Testis (tissue), 3 donors: ENCODE results near the gene CGNL1. TPM values are rescaled to one million over a fixed set of nuclear protein-coding genes. Genes with fewer than 3 reads are reported as not detected.
A peak's percentile ranks its signal among the peaks of the same experiment; 100 is the strongest.

Experiments used
- DNase-seq: peaks from one replicate; pipeline ENCODE4 v3.0.0-alpha.2; 2019
- H3K27ac ChIP-seq, 2 donors: fragments of 200-600 bp; sonication (generic); one replicate each; pipeline ENCODE4 v1.5.1; 2019
- H3K27me3 ChIP-seq: fragments of 200-600 bp; sonication (generic); one replicate; pipeline ENCODE4 v1.5.1; 2019
- H3K36me3 ChIP-seq: fragments of 200-600 bp; sonication (generic); one replicate; pipeline ENCODE4 v1.5.1; 2017; ENCODE audit warnings: low read depth; ENCODE audit errors: missing control alignments
- H3K4me1 ChIP-seq: fragments of 200-600 bp; sonication (generic); one replicate; pipeline ENCODE4 v1.5.1; 2019
- H3K4me3 ChIP-seq, 2 donors: fragments of 200-600 bp; sonication (generic); one replicate each; pipeline ENCODE4 v1.5.1; 2017 to 2019
- H3K9me3 ChIP-seq: fragments of 200-600 bp; sonication (generic); one replicate; pipeline ENCODE4 v1.5.1; 2017
- CTCF ChIP-seq, 3 experiments: fragments of 450-650 bp in 2 of 3; fragments of 200-600 bp in 1 of 3; sonication (generic) in 1 of 3; IDR thresholded peaks; one replicate each; pipeline ENCODE4 v1.5.1; 2016 to 2019; ENCODE audit warnings: antibody characterized with exemption in 3 of 3, mild to moderate bottlenecking in 2 of 3, moderate library complexity in 1 of 3
- POLR2A ChIP-seq: fragments of 450-650 bp; IDR thresholded peaks from one replicate; pipeline ENCODE4 v1.6.1; 2017; ENCODE audit warnings: antibody characterized with exemption, mild to moderate bottlenecking, moderate library complexity
- WGBS, 2 donors: methylation state at CpG; one replicate each; pipeline ENCODE4 v1.1.5; 2018; 5-methylcytosine and 5-hydroxymethylcytosine counted together
- intact Hi-C: fragments of 100-400 bp; cut with DNase I; formaldehyde crosslinking; loops from one replicate; pipeline ENCODE4 v1.15.1; 2023; ENCODE audit warnings: low total_unique reads
- polyA plus RNA-seq: library from polyadenylated mRNA; stranded (reverse); fragments of 350-450 nt; fragmentation: Illumina TruSeq; extraction: RNeasy Lipid Tissue Mini Kit (QIAGEN cat#74804); gene quantifications from one replicate; pipeline ENCODE4 v1.2.3, GENCODE V29; 2014; ENCODE audit warnings: low read depth, low replicate concordance; ENCODE audit not compliant: insufficient read depth
- total RNA-seq, 2 donors: library from RNA; depleted of rRNA; stranded (reverse); fragments of >200 nt; gene quantifications; one replicate each; pipeline ENCODE4 v1.2.3, GENCODE V29; 2016

Gene CGNL1
- total and polyA plus RNA-seq, 3 donors from 2014 or later: 21.0 to 40.2 (median 29.2) TPM

- intact Hi-C loops: no loop called here
- TF ChIP-seq CTCF (IDR thresholded peaks at IDR 0.05) (peak; percentile 38 to 70 (median 69)), POLR2A (no peak)
- H3K27ac ChIP-seq: no peak overlapping the region
- H3K4me1 ChIP-seq: peaks cover 3% of the 10 kb centered on the region
- WGBS, 2 donors: 53 to 62% methylated on average over 7 of the region's 7 CpGs
- no peaks in the 10 kb centered on the region for H3K9me3 ChIP-seq
- H3K4me3 ChIP-seq: no peak overlapping the region
- H3K27me3 ChIP-seq: no peaks in the 10 kb centered on the region
- DNase-seq: peak; percentile 79
- H3K36me3 ChIP-seq: no peaks in the 10 kb centered on the region
Measured at GRCh38 chr15:57541805-57542504, 165.7 kb downstream of the CGNL1 start.

GRCh38 chr15:57542505-57542817 lies 166.2 kb downstream of the CGNL1 start:
- intact Hi-C loops: no loop called here
- no peak for DNase-seq
- Histone ChIP-seq H3K4me3 (no peak overlapping the region), H3K9me3 (no peaks in the 10 kb centered on the region), H3K27ac (no peak overlapping the region), H3K36me3 (no peaks in the 10 kb centered on the region), H3K4me1 (peaks cover 3% of the 10 kb centered on the region), H3K27me3 (no peaks in the 10 kb centered on the region)
- TF ChIP-seq CTCF (IDR thresholded peaks at IDR 0.05) (peak in 1 of 3 experiments; percentile 3), POLR2A (no peak)
- 42 to 71% methylated on average over 3 to 4 of the region's 4 CpGs for WGBS, 2 donors

- Histone ChIP-seq H3K4me1 (peaks cover 3% of the 10 kb centered on the region), H3K36me3 (no peaks in the 10 kb centered on the region), H3K4me3 (no peak overlapping the region), H3K27me3 (no peaks in the 10 kb centered on the region), H3K9me3 (no peaks in the 10 kb centered on the region), H3K27ac (no peak overlapping the region)
- intact Hi-C loops: no loop called here
- 64 to 85% methylated on average over 11 of the region's 11 CpGs for WGBS, 2 donors
- TF ChIP-seq CTCF (IDR thresholded peaks at IDR 0.05): no peak
- no peak for TF ChIP-seq POLR2A
- DNase-seq: no peak
Measured at GRCh38 chr15:57544848-57545480, 168.7 kb downstream of the CGNL1 start.

- H3K27ac ChIP-seq: no peak overlapping the region
- DNase-seq: no peak
- WGBS, 2 donors: 90 to 92% methylated on average over 7 to 8 of the region's 8 CpGs
- no peak overlapping the region for H3K4me3 ChIP-seq
- no peaks in the 10 kb centered on the region for H3K27me3 ChIP-seq
- no peak for TF ChIP-seq POLR2A
- TF ChIP-seq CTCF (IDR thresholded peaks at IDR 0.05): no peak
- no peaks in the 10 kb centered on the region for H3K36me3 ChIP-seq
- H3K4me1 ChIP-seq: peaks cover 3% of the 10 kb centered on the region
- no peaks in the 10 kb centered on the region for H3K9me3 ChIP-seq
- intact Hi-C loops: no loop called here
Measured at GRCh38 chr15:57545995-57546394, 169.7 kb downstream of the CGNL1 start.
